Suppressor macrophage treated with lipopolysaccharide for 4 hours (primary cell): ENCODE data around the gene GPR158.

Experiments used
- DNase-seq: peaks from one replicate; pipeline ENCODE4 v3.0.0-alpha.2; 2020

The GPR158 gene

GRCh38 chr10:25506821-25507335 is 332.1 kb downstream of the GPR158 start:
- no peak for DNase-seq

GRCh38 chr10:25508112-25508815 is 333.5 kb downstream of the GPR158 start:
- no peak for DNase-seq

GRCh38 chr10:25509151-25509550 is 334.4 kb downstream of the GPR158 start:
- no peak for DNase-seq

GRCh38 chr10:25522294-25522693 is 347.5 kb downstream of the GPR158 start:
- DNase-seq: no peak

- DNase-seq: no peak
These were observed 348.3 kb downstream of the GPR158 start for GRCh38 chr10:25522946-25523608.

- DNase-seq: no peak
These were observed 355.5 kb downstream of the GPR158 start for GRCh38 chr10:25530306-25530705.

- no peak for DNase-seq
These were observed 356.8 kb downstream of the GPR158 start for GRCh38 chr10:25531457-25532061.

- no peak for DNase-seq
These were observed 357.4 kb downstream of the GPR158 start for GRCh38 chr10:25532213-25532612.

- no peak for DNase-seq
These were observed 361.2 kb downstream of the GPR158 start for GRCh38 chr10:25536027-25536426.

GRCh38 chr10:25547382-25547781 is 372.6 kb downstream of the GPR158 start:
- DNase-seq: no peak

GRCh38 chr10:25552283-25552919 is 377.6 kb downstream of the GPR158 start:
- DNase-seq: no peak

- DNase-seq: no peak
These were observed 381.1 kb downstream of the GPR158 start for GRCh38 chr10:25555865-25556264.

GRCh38 chr10:25556457-25556856 is 381.7 kb downstream of the GPR158 start:
- DNase-seq: no peak

GRCh38 chr10:25557136-25557535 is 382.3 kb downstream of the GPR158 start:
- DNase-seq: no peak

GRCh38 chr10:25561758-25562157 is 387.0 kb downstream of the GPR158 start:
- DNase-seq: no peak

- DNase-seq: no peak
These were observed 387.7 kb downstream of the GPR158 start for GRCh38 chr10:25562547-25562946.

GRCh38 chr10:25564351-25564750 is 389.6 kb downstream of the GPR158 start:
- no peak for DNase-seq

- no peak for DNase-seq
These were observed 390.8 kb downstream of the GPR158 start for GRCh38 chr10:25565570-25565969.

GRCh38 chr10:25573316-25573715 is 398.5 kb downstream of the GPR158 start:
- no peak for DNase-seq

- no peak for DNase-seq
These were observed 400.5 kb downstream of the GPR158 start for GRCh38 chr10:25575343-25575742.

GRCh38 chr10:25578061-25578460 is 403.3 kb downstream of the GPR158 start:
- DNase-seq: no peak

- no peak for DNase-seq
These were observed 408.2 kb downstream of the GPR158 start for GRCh38 chr10:25582961-25583360.

GRCh38 chr10:25600651-25601050 is 425.9 kb downstream of the GPR158 start:
- DNase-seq: no peak

GRCh38 chr10:25604591-25604990 is 429.8 kb downstream of the GPR158 start:
- DNase-seq: no peak
